Suprapubic skin (tissue), 4 donors: Measurements from ENCODE around the gene RPS6KC1.
"Not testable (repeated sequence)": the region's sequence is repeated elsewhere in the genome, so short reads cannot be mapped to it uniquely, and the experiment has no call there.

Experiments used
- CTCF ChIP-seq, 2 donors: fragments of 200-600 bp in 1 of 2; fragments of 450-650 bp in 1 of 2; sonication (generic) in 1 of 2; IDR thresholded peaks; one replicate each; pipeline ENCODE4 v1.5.1; 2016 to 2019; ENCODE audit warnings: antibody characterized with exemption in 2 of 2, mild to moderate bottlenecking in 1 of 2, moderate library complexity in 1 of 2
- POLR2A ChIP-seq, 2 donors: fragments of 450-650 bp; IDR thresholded peaks; one replicate each; pipeline ENCODE4 v1.6.1; 2017; ENCODE audit warnings: antibody characterized with exemption in 2 of 2, mild to moderate bottlenecking in 2 of 2, moderate library complexity in 2 of 2
- POLR2AphosphoS5 ChIP-seq, 3 donors: sonication (generic); formaldehyde crosslinking; IDR thresholded peaks; one replicate each; pipeline ENCODE4 v1.6.1; 2017; ENCODE audit warnings: antibody characterized with exemption in 3 of 3

- not testable (repeated sequence) for TF ChIP-seq CTCF, POLR2A, POLR2AphosphoS5 (IDR thresholded peaks at IDR 0.05)
Measured at GRCh38 chr1:213301524-213301923, 250.5 kb downstream of the RPS6KC1 start.
